Aorta (tissue), 5 donors: Measurements from ENCODE around the gene GRIK2. TPM values are rescaled to one million over a fixed set of nuclear protein-coding genes. Genes with fewer than 3 reads are reported as not detected.

Experiments used
- ATAC-seq: fragments of 200-7000 bp; cut with Tn5 transposase; one replicate; pipeline ENCODE4 v1.9.1; 2022; ENCODE audit warnings: moderate library complexity; ENCODE audit not compliant: low FRiP score
- DNase-seq, 2 donors: peaks; one replicate each; pipeline ENCODE4 v3.0.0-alpha.2; 2020
- H3K27ac ChIP-seq, 2 donors: one replicate each; pipeline ENCODE4 v1.5.1; 2013; ENCODE audit warnings: low read length in 2 of 2, mild to moderate bottlenecking in 2 of 2, moderate library complexity in 2 of 2, control low read depth in 1 of 2, inconsistent platforms in 1 of 2, low read depth in 1 of 2
- H3K27me3 ChIP-seq, 2 donors: one replicate each; pipeline ENCODE4 v1.6.1; 2013; ENCODE audit warnings: control low read depth in 1 of 2, low read length in 1 of 2, mild to moderate bottlenecking in 1 of 2, moderate library complexity in 1 of 2; ENCODE audit not compliant: insufficient read depth in 2 of 2, control insufficient read depth in 1 of 2
- H3K36me3 ChIP-seq, 2 donors: one replicate each; pipeline ENCODE4 v1.6.1; 2013; ENCODE audit warnings: control low read depth in 1 of 2, low read length in 1 of 2, mild to moderate bottlenecking in 1 of 2; ENCODE audit not compliant: insufficient read depth in 2 of 2, control insufficient read depth in 1 of 2
- H3K4me1 ChIP-seq, 2 donors: one replicate each; pipeline ENCODE4 v1.6.1; 2013; ENCODE audit warnings: low read length in 2 of 2, control low read depth in 1 of 2, mild to moderate bottlenecking in 1 of 2, moderate library complexity in 1 of 2; ENCODE audit not compliant: insufficient read depth in 2 of 2, control insufficient read depth in 1 of 2
- H3K4me3 ChIP-seq, 2 donors: one replicate each; pipeline ENCODE4 v1.5.1; 2013; ENCODE audit warnings: low read length in 2 of 2, control low read depth in 1 of 2, mild to moderate bottlenecking in 1 of 2
- H3K9me3 ChIP-seq: one replicate; pipeline ENCODE4 v1.6.1; 2013; ENCODE audit warnings: mild to moderate bottlenecking, low read length; ENCODE audit not compliant: control insufficient read depth
- WGBS, 2 donors: extraction: QIAGEN DNeasy Blood & Tissue Kit; methylation state at CpG; one replicate each; pipeline ENCODE4 v1.1.7; 2013; 5-methylcytosine and 5-hydroxymethylcytosine counted together
- intact Hi-C, 2 donors: fragments of 100-400 bp; cut with DNase I; formaldehyde crosslinking; loops; one replicate each; pipeline versions ENCODE4 v1.14.2 to v1.15.0; 2022
- polyA plus RNA-seq, 2 donors: library from polyadenylated mRNA; stranded (reverse); fragments of 200-250 nt; gene quantifications; one replicate each; pipeline ENCODE4 v1.2.3, GENCODE V29; 2013
- total RNA-seq, 2 donors: library from RNA; stranded (reverse); fragmentation: NEBNext Ultra II Directional; extraction: Animal tissue kit (Norgen Biotek cat#: 25700); gene quantifications; one replicate each; pipeline ENCODE4 v1.2.1, GENCODE V29; 2021
- donor health status: healthy with polysubstance abuse.
- donor health status: Bipolar disorder and iron deficiency.
- donor health status: DM: no; HTN: no; CAD: no.
- donor health status: DM: no; HTN: no; CAD: no.
- donor health status: DM: yes; HTN: yes; CAD: no.

Gene GRIK2
- total and polyA plus RNA-seq, 4 donors, result 0.82 to 3.0 (median 2.3) TPM; not detected in 1

GRCh38 chr6:101543796-101544195, 150.3 kb downstream of the GRIK2 start:
- intact Hi-C loops, result no loop called here
- Histone ChIP-seq H3K27me3 (no peaks in the 10 kb centered on the region), H3K36me3 (no peaks in the 10 kb centered on the region), H3K9me3 (no peaks in the 10 kb centered on the region), H3K27ac (no peak overlapping the region), H3K4me3 (no peak overlapping the region), H3K4me1 (no peaks in the 10 kb centered on the region)
- WGBS, 2 donors, result 86 to 87% methylated on average over 1 of the region's 1 CpG
- DNase-seq (no peak), ATAC-seq (no peak)

- Histone ChIP-seq H3K27ac (no peak overlapping the region), H3K9me3 (no peaks in the 10 kb centered on the region), H3K36me3 (no peaks in the 10 kb centered on the region), H3K4me1 (no peaks in the 10 kb centered on the region), H3K27me3 (no peaks in the 10 kb centered on the region), H3K4me3 (no peak overlapping the region)
- intact Hi-C loops, result no loop called here
- ATAC-seq, result no peak
- WGBS, 2 donors, result 93 to 94% methylated on average over 5 of the region's 5 CpGs
- DNase-seq, result no peak
Observed at GRCh38 chr6:101544286-101544685, 150.8 kb downstream of the GRIK2 start.

GRCh38 chr6:101545191-101545590, 151.7 kb downstream of the GRIK2 start:
- 36 to 43% methylated on average over 3 of the region's 3 CpGs for WGBS, 2 donors
- intact Hi-C loops, result no loop called here

GRCh38 chr6:101550451-101550850, 156.9 kb downstream of the GRIK2 start:
- no peaks in the 10 kb centered on the region for H3K4me1 ChIP-seq
- H3K36me3 ChIP-seq, result no peaks in the 10 kb centered on the region
- ATAC-seq, result no peak
- no peak for DNase-seq
- 93 to 95% methylated on average over 4 of the region's 4 CpGs for WGBS, 2 donors
- H3K9me3 ChIP-seq, result no peaks in the 10 kb centered on the region
- no peaks in the 10 kb centered on the region for H3K27me3 ChIP-seq
- intact Hi-C loops, result no loop called here
- H3K27ac ChIP-seq, result no peak overlapping the region
- no peak overlapping the region for H3K4me3 ChIP-seq

More at GRCh38 chr6:101545191-101545590, 151.7 kb downstream of the GRIK2 start:
- DNase-seq, result no peak
- no peak for ATAC-seq
- Histone ChIP-seq H3K4me1 (no peaks in the 10 kb centered on the region), H3K9me3 (no peaks in the 10 kb centered on the region), H3K4me3 (no peak overlapping the region), H3K27ac (no peak overlapping the region), H3K27me3 (no peaks in the 10 kb centered on the region), H3K36me3 (no peaks in the 10 kb centered on the region)

- Histone ChIP-seq H3K4me3 (no peak overlapping the region), H3K27me3 (no peaks in the 10 kb centered on the region), H3K9me3 (no peaks in the 10 kb centered on the region), H3K27ac (no peak overlapping the region), H3K36me3 (no peaks in the 10 kb centered on the region), H3K4me1 (no peaks in the 10 kb centered on the region)
- WGBS, 2 donors, result 76 to 83% methylated on average over 1 of the region's 1 CpG
- no peak for ATAC-seq
- intact Hi-C loops, result no loop called here
- DNase-seq, result no peak
Observed at GRCh38 chr6:101554231-101554630, 160.7 kb downstream of the GRIK2 start.

- no peaks in the 10 kb centered on the region for H3K36me3 ChIP-seq
- ATAC-seq, result no peak
- no peak overlapping the region for H3K4me3 ChIP-seq
Observed at GRCh38 chr6:101558712-101559111, 165.2 kb downstream of the GRIK2 start.

GRCh38 chr6:101572627-101573026, 179.1 kb downstream of the GRIK2 start:
- DNase-seq (no peak), ATAC-seq (no peak)
- intact Hi-C loops, result no loop called here
- Histone ChIP-seq H3K4me3 (no peak overlapping the region), H3K9me3 (no peaks in the 10 kb centered on the region), H3K27me3 (no peaks in the 10 kb centered on the region), H3K27ac (no peak overlapping the region), H3K4me1 (no peaks in the 10 kb centered on the region), H3K36me3 (no peaks in the 10 kb centered on the region)
- 88 to 91% methylated on average over 4 of the region's 4 CpGs for WGBS, 2 donors

More at GRCh38 chr6:101558712-101559111, 165.2 kb downstream of the GRIK2 start:
- no peak for DNase-seq
- Histone ChIP-seq H3K27me3 (no peaks in the 10 kb centered on the region), H3K27ac (no peak overlapping the region), H3K9me3 (no peaks in the 10 kb centered on the region), H3K4me1 (no peaks in the 10 kb centered on the region)
- intact Hi-C loops, result no loop called here
- 72 to 80% methylated on average over 2 of the region's 2 CpGs for WGBS, 2 donors

- Histone ChIP-seq H3K9me3 (no peaks in the 10 kb centered on the region), H3K36me3 (no peaks in the 10 kb centered on the region), H3K4me1 (no peaks in the 10 kb centered on the region), H3K27ac (no peak overlapping the region), H3K27me3 (no peaks in the 10 kb centered on the region), H3K4me3 (no peak overlapping the region)
- no peak for ATAC-seq
- intact Hi-C loops, result no loop called here
- DNase-seq, result no peak
Observed at GRCh38 chr6:101577091-101577490, 183.6 kb downstream of the GRIK2 start.

GRCh38 chr6:101578306-101578705, 184.8 kb downstream of the GRIK2 start:
- Histone ChIP-seq H3K9me3 (no peaks in the 10 kb centered on the region), H3K4me3 (no peak overlapping the region), H3K27ac (no peak overlapping the region), H3K27me3 (no peaks in the 10 kb centered on the region), H3K4me1 (no peaks in the 10 kb centered on the region), H3K36me3 (no peaks in the 10 kb centered on the region)
- WGBS, 2 donors, result 52 to 54% methylated on average over 1 of the region's 1 CpG
- no peak for DNase-seq
- ATAC-seq, result no peak
- intact Hi-C loops, result no loop called here
